Esophagus mucosa (tissue), 1 donor: ENCODE data around the gene SPG11. TPM values are rescaled to one million over a fixed set of nuclear protein-coding genes. Genes with fewer than 3 reads are reported as not detected.
"Not testable (repeated sequence)": the region's sequence is repeated elsewhere in the genome, so short reads cannot be mapped to it uniquely, and the experiment has no call there.

Source experiments
- ATAC-seq: fragments of 200-7000 bp; cut with Tn5 transposase; one replicate; pipeline ENCODE4 v1.9.1; 2020
- total RNA-seq: library from RNA; stranded (reverse); gene quantifications from one replicate; pipeline ENCODE4 v1.2.4, GENCODE V29; 2023
- donor health status: DM: yes; HTN: yes; CAD: no.

SPG11 gene
- 57.9 TPM for total RNA-seq

DNA sequence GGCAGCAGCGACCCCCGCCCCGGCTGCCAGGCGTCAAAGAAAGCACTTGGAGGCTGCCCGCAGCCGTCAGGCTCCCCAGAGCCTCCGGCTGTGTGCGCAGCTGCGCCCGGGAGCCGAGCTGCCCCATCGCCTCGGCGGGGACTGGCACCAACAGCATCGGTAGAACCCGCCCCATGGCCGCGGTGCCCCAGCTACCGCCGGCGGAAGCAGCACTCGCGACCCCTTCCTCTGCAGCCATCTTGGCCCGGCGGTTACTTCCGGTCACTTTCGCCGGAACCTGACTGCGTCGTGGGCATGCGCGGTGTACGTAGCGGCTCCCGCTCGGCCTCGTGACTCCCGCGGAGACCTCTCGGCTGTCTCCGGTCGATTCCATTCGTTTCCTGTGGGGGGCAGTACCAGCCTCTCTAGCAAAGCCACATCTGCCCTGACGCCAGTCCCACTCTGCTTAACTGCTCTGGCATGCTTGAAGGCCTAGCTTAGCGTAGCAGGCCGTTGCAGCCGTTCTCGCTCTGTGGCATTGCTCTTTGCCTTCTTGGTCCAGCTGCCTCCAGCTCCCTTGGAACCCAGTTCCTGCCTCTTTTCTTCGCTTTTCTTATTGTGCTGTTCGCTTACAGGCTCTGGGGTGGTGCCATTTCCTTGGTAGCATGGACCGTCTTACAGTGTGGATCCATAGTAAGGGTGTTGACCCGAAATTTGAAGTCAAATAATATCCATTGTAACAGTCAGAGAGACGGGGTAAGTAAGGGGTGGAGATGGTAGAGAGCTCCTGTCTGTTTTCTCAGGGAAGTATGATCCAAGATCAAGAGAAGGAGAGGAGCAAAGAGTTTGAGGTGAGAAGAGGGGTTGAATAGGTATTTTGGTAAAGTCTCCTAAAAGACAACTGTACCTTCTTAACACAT lies at the start of gene SPG11:
Gene SPG11, minus strand, starts transcription at position 253 of the 899 bp plus-strand sequence. Its CDS starts 15 bp downstream, at position 238.
- peak; percentile 98 for ATAC-seq

DNA sequence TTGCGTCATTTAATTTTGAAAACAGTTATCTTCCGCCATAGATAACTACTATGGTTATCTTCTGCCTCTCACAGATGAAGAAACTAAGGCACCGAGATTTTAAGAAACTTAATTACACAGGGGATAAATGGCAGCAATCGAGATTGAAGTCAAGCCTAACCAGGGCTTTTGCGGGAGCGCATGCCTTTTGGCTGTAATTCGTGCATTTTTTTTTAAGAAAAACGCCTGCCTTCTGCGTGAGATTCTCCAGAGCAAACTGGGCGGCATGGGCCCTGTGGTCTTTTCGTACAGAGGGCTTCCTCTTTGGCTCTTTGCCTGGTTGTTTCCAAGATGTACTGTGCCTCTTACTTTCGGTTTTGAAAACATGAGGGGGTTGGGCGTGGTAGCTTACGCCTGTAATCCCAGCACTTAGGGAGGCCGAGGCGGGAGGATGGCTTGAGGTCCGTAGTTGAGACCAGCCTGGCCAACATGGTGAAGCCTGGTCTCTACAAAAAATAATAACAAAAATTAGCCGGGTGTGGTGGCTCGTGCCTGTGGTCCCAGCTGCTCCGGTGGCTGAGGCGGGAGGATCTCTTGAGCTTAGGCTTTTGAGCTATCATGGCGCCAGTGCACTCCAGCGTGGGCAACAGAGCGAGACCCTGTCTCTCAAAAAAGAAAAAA lies 49.0 kb upstream of the SPG11 start:
- ATAC-seq, result peak; percentile 37

- ATAC-seq, result peak; percentile 43
These were observed 48.4 kb upstream of the SPG11 start for GRCh38 chr15:44711743-44712345.

- ATAC-seq, result peak; percentile 97
These were observed 47.8 kb upstream of the SPG11 start, which contains the start of the genes B2M and PATL2 for GRCh38 chr15:44711096-44711742. Gene B2M (plus strand): TSS chr15:44711517. CDS start chr15:44711547, 30 bp downstream. Gene PATL2 (minus strand): TSS chr15:44711323. CDS start chr15:44676490, 34,833 bp downstream.

GRCh38 chr15:44710236-44711095 lies 47.0 kb upstream of the SPG11 start:
- no peak for ATAC-seq

- ATAC-seq, result peak; percentile 56
These were observed 43.6 kb upstream of the SPG11 start for GRCh38 chr15:44706946-44707636.

DNA sequence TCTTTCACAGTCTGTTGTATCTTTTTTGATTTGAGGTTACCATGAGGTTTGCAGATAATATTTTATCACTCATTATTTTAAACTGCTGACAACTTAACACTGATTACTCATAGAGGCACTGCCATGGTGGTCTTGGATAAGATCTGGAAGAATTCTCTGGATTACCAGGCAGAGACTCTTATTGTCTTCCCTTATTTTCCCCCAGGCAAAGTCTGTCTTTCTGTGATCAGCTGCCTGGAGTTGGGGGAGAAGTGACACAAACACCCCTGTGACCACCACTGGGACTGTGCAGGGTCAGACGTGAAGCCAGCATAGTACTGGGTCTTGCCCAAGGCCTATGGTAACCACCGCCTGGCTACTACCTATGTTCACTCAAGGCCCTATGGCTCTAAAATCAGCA lies 42.9 kb upstream of the SPG11 start:
- ATAC-seq, result no peak

- ATAC-seq, result no peak
These were observed 42.5 kb upstream of the SPG11 start for GRCh38 chr15:44705986-44706385.

- ATAC-seq, result not testable (repeated sequence)
These were observed 37.2 kb upstream of the SPG11 start for GRCh38 chr15:44700676-44701075.

DNA sequence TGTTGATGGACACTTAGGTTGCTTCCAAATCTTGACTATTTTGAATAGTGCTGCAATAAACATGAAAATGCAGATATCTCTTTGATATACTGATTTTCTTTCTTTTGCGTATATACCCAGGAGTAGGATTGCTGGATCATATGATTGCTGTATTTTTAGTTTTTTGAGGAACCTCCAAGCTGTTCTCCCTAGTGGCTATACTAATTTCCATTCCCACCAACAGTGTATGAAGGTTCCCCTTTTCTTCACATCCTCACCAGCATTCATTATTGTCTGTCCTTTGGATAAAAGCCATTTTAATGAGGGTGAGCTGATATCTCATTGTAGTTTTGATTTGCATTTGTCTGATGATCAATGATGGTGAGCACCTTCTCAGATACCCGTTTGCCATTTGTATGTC lies 35.2 kb upstream of the SPG11 start:
- ATAC-seq, result no peak

DNA sequence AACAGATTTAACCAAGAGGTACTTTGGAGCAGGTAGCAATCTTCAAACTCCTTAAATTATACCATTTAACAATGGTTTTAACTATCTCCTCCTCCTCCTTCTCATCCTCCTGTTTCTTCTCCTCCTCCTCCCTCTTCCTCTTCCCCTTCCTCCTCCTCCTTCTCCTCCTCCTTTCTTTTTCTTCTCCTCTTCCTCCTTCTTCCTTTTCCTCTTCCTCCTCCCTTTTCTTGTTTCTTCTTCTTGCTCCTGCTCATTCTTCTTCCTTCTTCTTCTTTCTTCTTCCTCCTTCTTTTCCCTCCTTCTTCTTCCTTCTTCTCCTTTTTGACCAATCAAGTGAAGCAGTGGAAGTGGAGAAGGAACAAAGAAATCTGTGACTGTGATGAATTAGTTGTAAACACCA lies 33.6 kb upstream of the SPG11 start:
- no peak for ATAC-seq

GRCh38 chr15:44695294-44695693 lies 31.8 kb upstream of the SPG11 start:
- ATAC-seq, result no peak

- no peak for ATAC-seq
These were observed 31.0 kb upstream of the SPG11 start for GRCh38 chr15:44694416-44694815.

DNA sequence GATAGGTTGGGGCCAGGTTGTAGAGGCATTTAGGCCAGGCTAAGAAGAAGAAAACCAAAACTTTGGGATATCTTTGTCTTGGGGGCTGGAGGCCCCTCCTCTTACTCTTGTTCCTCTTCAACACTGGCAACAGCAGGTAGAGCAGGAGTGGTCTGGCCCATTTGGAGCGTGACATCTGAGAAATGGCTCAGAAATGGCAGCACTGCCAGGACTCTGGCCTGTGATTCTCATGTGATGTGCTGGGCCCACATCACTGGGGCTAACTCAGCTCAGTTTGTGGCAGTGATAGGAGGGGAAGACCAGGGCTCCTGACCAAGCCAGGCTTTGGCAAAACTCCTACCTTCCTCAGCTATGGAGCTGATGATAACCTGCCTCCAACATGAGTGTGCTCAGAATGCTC lies 29.2 kb upstream of the SPG11 start:
- no peak for ATAC-seq

DNA sequence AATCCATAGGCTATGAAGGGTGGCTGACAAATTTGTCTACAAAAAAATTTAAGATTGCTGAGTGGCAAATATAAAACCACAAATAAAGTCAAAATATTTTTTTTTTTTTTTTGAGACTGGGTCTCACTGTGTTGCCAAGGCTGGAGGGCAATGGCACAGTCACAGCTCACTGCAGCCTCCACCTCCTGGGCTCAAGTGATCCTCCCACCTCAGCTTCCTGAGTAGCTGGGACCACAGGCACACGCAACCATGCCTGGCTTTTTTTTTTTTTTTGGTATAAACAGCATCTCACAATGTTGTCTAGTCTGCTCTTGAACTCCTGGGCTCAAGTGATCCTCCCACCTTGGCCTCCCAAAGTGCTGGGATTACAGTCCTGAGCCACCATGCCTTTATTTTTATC lies 26.8 kb upstream of the SPG11 start:
- not testable (repeated sequence) for ATAC-seq

GRCh38 chr15:44689318-44689717 lies 25.9 kb upstream of the SPG11 start:
- ATAC-seq, result not testable (repeated sequence)

DNA sequence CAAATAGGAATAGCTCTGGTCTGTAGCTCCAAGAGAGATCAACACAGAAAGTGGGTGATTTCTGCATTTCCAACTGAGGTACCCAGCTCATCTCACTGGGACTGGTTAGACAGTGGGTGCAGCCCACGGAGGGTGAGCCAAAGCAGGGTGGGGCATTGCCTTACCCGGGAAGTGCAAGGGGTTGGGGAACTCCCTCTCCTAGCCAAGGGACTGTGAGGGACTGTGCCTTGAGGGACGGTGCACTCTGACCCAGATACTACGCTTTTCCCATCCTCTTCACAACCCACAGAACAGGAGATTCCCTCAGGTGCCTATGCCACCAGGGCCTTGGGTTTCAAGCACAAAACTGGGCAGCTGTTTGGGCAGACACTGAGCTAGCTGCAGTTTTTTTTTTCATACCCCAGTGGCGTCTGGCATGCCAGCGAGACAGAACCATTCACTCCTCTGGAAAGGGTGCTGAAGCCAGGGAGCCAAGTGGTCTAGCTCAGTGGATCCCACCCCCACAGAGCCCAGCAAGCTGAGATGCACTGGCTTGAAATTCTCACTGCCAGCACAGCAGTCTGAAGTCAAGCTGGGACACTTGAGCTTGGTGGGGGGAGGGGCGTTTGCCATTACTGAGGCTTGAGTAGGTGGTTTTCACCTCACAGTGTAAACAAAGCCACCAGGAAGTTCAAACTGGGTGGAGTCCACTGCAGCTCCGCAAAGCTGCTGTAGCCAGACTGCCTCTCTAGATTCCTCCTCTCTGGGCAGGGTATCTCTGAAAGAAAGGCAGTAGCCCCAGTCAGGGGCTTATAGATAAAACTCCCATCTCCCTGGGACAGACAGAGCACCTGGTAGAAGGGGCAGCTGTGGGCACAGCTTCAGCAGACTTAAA lies 19.6 kb upstream of the SPG11 start:
- peak; percentile 42 for ATAC-seq

DNA sequence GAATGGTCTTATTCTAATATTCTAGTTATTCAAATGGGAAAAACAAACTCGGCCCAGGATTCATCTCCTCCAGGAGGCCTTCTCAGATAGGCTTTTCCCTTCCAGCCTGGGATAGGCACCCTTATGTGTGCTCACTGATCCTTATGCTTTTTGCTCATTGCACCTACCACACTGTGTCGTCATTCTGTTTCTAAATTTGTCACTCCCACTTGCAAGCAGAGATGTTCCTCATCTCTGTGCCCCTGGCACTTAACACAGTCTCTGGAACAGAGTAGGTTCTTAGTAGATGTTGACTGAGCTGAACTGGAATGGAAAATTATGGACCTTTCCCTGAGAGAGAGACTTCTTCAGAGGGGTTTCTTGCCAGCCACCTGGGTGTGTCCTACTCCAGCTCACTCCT lies 18.7 kb upstream of the SPG11 start:
- no peak for ATAC-seq

GRCh38 chr15:44676676-44677075 lies 13.2 kb upstream of the SPG11 start:
- ATAC-seq, result peak; percentile 49

- no peak for ATAC-seq
These were observed 12.4 kb upstream of the SPG11 start for GRCh38 chr15:44675911-44676310.
